ENCODE measurements around the gene ST8SIA5.

Gene ST8SIA5

DNA sequence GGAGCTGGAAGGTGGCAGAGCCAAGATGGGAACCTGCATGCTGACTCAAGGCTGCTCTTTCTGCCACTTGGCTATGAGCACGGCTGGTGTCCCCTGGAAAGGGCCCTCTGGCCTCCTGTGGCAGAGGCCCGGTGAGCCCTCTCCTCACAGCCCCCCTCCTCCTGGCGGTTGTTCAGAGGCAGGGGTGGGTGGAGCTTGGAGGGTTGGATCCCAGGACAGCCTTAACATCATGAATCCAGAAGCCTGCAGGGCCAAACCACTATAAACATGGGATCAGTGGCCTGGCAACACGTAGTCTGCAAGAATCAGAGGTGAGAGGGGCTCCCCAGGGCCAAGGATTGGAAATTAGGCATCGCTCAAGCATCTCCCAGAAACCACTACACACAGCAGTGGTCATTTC lies 51.3 kb downstream of the ST8SIA5 start:
- DNase-seq, result peak; percentile 29

- DNase-seq, result no peak
Observed at GRCh38 chr18:46704816-46705215, 52.0 kb downstream of the ST8SIA5 start.

DNA sequence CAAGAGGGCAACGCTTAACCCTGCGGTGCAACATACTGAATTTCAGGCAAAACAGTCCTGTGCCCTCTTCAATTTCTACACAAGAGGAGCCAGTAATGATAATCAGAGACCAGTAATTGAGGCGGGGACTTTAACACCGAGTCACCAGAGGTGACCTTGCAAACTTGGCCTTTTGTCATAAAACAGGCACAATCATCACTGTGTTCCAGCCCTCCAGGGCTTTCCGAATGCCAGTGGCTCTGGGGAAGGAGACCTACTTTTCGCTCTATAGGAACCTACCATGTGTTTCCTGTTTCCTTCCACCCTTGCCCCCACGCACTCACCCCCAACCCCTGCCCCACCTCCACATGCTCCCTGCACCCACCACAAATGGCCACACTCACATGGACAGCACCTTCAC lies 52.7 kb downstream of the ST8SIA5 start:
- no peak for DNase-seq

DNA sequence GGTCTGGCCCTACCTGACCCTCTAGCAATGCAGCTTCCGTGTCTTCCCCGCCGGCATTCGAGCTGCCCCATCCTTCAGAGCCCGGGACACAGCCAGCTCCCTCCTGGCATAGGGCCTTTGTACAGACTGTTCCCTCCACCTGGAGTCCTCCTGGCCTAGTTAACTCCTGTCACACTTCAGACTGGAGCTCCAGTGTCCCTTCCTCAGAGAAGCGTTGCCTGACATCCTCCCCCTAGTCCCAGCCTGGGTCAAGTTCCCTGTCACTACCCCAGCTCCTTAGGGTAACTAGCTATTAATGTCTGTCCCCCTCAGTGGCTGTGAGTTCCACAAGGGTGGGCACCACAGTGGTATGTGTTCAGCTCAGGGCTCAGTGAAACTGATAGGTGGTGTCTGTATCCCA lies 54.4 kb downstream of the ST8SIA5 start:
- DNase-seq, result no peak

DNA sequence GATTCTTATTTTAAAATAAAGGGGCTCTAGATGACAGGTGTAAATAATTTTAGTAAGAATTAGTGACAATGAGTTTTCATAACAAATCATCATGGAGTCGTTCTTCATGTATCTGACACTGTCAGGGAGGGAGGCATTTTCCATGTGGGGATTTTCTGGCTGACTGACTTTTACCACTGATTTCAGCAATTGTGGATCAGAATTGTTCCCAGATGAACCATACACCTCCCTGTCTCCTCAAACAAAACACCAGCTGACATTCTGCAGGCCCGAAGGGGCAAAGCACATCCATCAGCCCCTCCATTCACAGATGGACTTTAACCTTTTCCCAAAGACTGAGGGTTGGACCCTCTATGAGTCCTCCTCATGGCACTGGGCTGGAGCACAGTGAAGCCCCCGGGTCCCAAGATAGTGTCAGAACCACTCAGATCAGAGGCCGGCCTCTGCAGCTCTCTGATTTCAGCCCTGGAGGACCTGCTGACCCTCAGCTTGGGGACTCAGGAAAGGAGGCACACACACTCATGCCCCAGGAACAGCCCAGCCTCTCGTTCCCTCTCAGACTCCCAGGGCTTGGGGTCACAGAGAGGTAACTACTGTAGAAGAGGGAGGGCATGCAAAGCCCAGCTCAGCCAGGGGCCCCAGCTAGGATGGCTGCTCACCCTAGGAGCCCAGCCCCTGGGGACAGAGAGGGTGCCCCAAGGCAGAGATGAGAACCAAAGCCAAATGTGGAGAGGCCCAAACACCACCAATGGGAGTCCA lies 56.6 kb downstream of the ST8SIA5 start:
- DNase-seq, result peak; percentile 44

- no peak for DNase-seq
Observed at GRCh38 chr18:46696702-46697101, 60.2 kb downstream of the ST8SIA5 start.

DNA sequence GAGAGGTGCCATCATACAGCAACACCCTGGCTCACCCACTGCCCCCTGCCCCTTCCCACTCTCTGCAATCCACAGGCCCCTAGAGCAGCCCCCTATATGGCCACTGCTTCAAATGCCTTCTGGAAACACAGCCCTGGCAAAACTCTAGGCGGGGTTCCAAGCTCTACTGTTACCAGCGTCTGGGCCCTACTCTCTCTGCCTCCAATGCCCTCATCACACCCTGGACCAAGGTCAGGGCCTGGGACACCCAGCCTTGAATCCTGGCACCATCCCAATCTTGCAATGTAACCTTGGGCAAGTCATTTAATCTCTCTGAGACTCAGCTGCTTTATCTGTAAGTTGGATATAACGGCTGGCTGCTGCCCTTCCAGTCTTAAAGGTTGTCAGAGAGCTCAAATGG lies 60.6 kb downstream of the ST8SIA5 start:
- no peak for DNase-seq

DNA sequence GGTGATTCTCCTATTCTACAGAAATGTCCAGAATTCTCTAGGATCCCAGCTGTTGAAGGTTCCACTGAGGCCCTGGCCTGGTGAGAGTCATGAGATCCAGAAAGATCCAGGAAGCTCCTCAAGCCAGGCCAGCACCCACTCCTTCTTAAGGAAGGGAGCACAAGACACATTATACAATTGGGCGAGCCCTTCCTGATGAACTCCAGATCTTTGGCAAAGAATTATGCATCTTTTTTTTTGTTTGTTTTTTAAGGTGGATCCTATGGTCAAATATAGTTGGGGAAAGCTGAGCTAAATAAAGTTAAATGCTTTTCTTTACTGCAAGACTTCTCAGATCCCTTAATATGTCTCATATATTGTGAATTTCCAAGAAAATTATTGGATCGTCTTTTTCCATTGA lies 62.9 kb downstream of the ST8SIA5 start:
- DNase-seq, result no peak

DNA sequence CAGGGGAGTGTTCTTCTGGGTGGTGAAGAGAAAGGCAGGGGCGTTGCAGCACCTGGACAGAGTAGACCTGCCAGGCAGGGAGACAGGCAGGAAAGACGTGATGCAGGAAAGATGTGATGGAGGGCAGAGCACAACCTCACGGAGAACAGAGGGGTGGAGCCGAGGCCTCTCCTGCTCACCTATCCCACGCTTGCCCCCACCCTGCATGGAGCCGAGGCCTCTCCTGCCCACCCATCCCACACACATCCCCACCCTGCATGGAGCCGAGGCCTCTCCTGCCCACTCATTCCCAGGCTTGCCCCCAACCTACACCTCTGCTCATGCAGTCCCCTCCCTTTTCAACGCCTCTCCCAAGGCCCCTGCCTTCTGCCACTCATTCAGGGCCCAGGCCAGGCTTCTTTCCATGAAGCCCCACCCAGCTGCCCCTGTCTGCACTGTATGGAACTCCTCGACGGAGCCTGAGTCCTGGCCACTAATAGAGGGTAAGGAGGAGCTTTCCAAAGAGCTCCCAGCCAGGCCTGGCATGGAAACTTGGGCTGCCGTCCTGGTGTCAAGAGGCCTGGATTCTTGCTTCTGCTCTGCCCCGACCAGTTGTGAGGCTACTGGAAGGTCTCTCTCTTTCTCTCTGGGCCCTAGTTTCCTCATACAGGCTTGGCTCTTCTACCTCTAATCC lies 67.9 kb downstream of the ST8SIA5 start:
- DNase-seq, result no peak

GRCh38 chr18:46686186-46686585 lies 70.7 kb downstream of the ST8SIA5 start:
- no peak for DNase-seq

- DNase-seq, result no peak
Observed at GRCh38 chr18:46683252-46683651, 73.6 kb downstream of the ST8SIA5 start.

DNA sequence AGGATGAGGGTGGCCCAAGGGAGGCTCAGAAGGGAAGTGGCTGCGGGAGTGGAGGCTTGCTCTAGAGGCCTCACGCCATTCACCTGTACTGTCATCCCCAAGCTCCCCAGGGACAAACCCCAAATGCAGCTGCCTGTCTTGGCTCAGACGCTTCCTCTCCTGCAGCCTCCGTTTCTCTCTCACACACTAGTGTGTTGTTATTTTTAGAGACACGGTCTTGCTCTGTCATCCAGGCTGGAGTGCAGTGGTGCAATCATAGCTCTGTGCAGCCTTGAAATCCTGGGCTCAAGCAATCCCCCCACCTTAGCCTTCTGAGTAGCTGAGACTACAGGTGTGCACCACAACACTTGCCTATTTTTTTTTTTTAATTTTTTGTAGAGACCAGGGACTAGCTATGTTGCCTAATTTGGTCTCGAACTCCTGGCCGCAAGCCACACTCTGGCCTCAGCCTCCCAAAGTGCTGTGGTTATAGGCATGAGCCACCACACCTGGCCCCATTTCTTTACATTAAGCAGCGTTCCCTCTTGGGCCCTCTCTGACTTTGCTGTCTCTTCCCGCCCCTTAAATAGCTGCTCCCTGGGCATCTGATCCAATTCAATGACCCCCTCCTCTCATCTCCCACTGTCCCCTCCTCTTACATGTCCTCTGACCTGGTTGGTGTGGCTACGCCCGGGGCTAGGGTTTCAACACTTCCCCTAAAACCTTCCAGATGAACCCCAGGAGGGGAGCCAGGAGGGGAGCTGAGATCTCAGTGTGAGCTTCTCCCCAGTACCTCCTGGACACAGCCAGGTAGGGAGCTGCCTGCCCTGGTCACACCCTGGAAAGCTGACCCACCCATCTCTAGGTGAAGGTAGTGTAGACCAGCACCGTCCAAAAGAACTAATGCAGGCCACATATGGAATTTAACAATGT lies 75.8 kb downstream of the ST8SIA5 start:
- DNase-seq, result no peak

DNA sequence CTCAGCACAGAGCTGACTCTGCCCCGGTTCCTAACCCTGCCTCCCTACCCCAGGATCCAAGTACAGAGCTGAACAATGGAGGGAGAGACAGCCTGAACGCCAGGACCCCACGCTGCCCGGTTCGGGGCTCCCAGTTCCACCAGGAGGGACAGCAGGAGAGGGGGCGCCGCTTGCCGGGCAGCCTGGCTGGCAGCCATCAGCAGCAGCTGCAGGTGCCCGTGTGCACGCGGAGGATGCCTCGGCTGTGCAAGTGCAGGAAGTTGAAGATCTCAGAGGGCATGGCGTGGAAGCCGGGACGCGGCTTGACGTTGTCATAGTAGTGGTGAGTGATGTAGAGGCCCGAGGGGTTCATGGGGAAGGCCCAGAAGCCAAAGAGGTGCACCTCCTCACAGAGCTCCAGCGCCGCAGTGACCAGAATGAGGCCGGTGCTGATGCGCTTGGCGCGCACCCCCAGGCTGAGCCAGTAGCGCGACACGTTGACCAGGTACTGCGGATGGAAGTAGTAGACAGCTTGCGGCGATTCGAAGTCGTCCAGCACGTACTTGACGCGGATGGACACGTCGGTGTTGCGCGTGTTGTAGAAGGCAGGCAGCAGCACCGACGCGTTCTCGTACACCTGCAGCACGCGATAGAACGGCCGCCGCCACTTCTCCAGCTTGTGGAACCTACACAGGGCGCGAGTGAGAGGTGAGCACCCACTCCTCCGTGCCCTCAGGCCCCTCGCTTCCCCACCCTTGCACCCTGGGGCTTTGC lies 76.8 kb downstream of the ST8SIA5 start:
- DNase-seq, result no peak

DNA sequence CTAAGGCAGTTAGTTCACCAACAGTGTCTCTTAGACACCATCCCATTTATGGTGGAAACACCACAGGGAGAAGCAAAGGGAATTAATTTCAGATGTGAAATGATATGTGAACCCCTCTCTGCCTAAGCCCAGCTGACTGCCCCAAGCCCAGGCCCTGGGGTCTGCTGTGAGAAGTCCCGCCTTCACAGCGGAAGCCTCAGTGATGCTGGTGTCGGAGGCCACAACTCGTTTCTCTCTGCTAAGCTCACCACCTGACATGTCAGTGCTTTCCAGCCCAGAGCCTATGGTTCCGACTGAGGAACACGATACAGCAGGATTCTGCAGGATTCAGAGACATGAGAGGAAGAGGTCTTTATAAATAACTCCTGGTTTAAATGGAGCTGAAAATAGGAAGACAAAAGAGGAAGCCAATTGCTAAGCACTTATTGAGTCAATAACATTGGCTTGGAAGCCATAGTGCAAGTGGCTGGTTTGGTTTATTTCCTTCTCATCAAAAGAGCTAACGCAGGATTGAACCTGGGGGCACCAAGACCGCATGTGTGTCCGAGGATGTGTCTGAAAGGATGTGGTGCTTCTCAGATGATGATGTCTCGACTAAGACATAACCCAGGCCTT lies 78.0 kb downstream of the ST8SIA5 start:
- DNase-seq, result no peak

DNA sequence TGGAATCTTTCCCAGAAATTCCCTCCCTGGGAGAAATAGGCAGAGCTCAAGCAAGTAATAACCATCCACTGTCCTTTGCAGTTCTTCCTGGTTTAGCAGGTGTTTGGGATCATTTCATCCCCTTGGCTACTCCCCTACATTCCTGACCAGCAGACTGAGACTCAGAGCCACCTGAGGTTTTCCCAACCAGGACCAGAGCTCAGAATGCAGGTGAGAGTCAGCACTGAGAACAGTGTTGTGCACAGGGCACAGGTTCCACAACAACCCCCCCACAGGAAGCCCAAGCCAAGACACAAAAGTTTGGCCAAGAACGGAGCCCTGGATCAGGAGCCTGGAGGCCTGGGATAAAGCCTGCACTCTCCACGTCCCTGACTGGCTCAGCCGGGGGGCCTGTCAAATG lies 78.8 kb downstream of the ST8SIA5 start:
- no peak for DNase-seq

DNA sequence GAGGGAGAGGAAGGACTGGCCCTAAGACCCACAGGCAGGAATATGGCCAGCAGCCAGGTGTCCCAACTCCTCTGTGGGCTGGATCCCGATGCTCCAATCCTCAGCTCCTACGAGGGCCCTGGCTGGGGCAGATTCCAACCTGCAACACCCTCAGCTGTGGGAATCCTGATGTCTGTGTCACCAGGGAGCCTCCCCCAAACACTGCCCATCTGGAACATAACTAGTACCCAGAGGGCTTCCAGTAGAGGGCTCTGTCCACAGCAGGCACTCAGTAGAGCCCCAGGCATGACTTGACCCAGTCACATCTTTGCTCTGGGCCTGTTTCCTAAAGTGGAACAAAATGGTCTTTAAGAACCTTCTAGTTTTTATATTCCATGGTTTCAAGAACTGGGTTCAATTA lies 79.2 kb downstream of the ST8SIA5 start:
- DNase-seq, result no peak

GRCh38 chr18:46676182-46676835 lies 80.5 kb downstream of the ST8SIA5 start:
- DNase-seq, result peak; percentile 52

DNA sequence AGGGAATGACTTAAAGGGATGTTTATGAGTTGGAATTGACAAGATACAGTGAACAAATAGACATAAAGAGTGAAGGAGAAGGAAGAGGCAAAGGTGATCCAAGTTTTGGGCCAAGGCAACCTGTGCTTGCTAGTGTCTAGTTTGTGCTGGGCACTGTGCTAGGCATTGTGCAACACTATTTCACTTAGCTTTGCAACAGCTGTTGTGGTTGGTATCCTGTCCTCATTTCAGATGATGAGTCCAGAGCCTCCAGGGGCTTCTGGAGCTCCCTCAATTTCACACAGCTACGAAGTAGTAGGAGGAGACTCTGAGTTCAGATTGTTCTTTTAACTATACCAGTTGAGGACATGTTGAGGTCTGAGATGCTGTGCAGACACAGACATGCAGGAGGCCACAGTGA lies 81.7 kb downstream of the ST8SIA5 start:
- no peak for DNase-seq

DNA sequence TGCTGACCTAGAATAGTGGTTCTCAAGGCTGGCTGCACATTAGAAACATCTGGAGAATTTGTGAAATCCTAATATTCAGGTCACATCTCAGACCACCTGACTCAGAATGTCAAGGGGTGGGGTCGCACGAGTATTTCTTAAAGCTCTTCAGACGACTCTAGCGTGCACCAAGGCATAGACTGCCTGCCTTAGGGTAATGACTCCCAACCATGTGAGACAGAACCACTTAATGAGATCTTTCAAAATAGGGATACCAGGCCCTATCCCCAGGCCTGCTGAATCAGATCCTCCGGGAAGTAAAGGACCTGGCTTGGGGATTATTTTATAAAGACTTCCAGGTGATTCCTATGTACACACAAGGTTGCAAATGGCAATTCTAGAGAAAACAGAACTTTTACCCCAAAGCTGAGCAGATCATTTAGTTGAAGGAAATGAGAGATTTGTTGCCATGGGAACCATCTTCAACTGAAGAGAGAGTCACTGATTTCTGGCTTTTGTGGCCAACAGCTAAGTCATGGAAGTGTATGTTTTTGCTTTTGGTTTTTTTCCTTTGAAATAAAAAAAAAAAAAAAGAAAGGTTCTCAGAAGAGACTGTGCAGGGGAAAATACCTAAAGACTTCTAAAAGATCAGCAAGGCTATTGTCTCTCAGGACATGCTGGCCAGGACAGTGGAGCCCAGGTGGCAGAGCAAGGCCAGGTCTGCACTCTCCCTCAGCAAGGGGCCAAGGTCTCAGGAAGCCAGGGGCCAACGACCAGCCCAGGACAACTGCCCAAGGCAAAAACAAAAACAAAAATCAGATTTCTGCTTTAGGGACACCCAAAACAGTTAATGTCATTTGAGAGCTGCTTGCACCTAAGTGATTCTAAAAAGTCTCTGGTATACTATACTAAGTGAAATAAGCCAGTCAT lies 84.5 kb downstream of the ST8SIA5 start:
- DNase-seq, result peak; percentile 27

GRCh38 chr18:46668694-46669093 lies 88.2 kb downstream of the ST8SIA5 start:
- no peak for DNase-seq

DNA sequence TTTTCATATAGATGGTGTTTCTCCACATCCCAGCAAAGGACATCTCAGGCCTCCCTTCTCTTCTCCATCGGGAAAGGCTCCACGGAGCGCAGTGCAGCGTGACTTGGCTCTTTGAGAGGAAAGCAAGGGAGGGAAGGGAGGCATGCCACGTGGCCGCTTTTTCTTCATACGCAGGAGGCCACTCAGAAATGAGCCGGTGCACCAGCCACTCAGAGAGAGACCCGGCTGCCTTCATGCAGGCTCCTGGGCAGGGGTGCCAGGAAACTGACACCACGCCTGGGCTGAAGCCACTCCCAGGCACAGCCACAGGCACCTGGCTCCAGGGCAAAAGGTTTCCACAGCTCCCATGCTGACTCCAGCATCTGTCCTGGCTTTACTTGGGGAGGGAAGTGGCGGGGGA lies 88.7 kb downstream of the ST8SIA5 start:
- DNase-seq, result no peak

All from eye (tissue), 1 donor.